ENCODE data around the gene TRIM5. TPM values are rescaled to one million over a fixed set of nuclear protein-coding genes. Genes with fewer than 3 reads are reported as not detected.

Gene TRIM5
- total and polyA plus RNA-seq, 2 experiments from 2014 or later: 20.8 to 21.0 TPM

- TF ChIP-seq ZNF462 (CRISPR knock-in tag; IDR thresholded peaks at IDR 0.05) (no peak), ZNF331 (CRISPR knock-in tag; IDR thresholded peaks at IDR 0.05; ENCODE audit: low read depth) (no peak), JUNB (IDR thresholded peaks at IDR 0.05; ENCODE audit: unreplicated experiment) (no peak), REST (IDR thresholded peaks at IDR 0.05; ENCODE audit: unreplicated experiment) (no peak), EZH2 (IDR thresholded peaks at IDR 0.05; ENCODE audit: low read depth, unreplicated experiment) (no peak), POLR2AphosphoS5 (IDR thresholded peaks at IDR 0.05; ENCODE audit: low read depth) (no peak)
These were observed 64.0 kb downstream of the TRIM5 start (continued) for GRCh38 chr11:5620651-5621521.
